ENCODE results near the gene PLXNA4.

- TF ChIP-seq SP1 (IDR thresholded peaks at IDR 0.05) (no peak), HDGF (IDR thresholded peaks at IDR 0.05; ENCODE audit: borderline replicate concordance) (no peak), FOXM1 (IDR thresholded peaks at IDR 0.05; ENCODE audit: borderline replicate concordance) (no peak), ARNT (IDR thresholded peaks at IDR 0.05) (no peak), ZNF384 (IDR thresholded peaks at IDR 0.05) (no peak), FOXA1 (IDR thresholded peaks at IDR 0.05) (no peak), BHLHE40 (IDR thresholded peaks at IDR 0.05; ENCODE audit: borderline replicate concordance) (no peak), TARDBP (IDR thresholded peaks at IDR 0.05) (no peak), PKNOX1 (IDR thresholded peaks at IDR 0.05) (no peak), NFRKB (IDR thresholded peaks at IDR 0.05) (no peak), CTBP1 (IDR thresholded peaks at IDR 0.05; ENCODE audit: borderline replicate concordance) (no peak)
Measured at GRCh38 chr7:132490474-132490873, 85.8 kb downstream of the PLXNA4 start.
